ENCODE results near the gene GPR45.

DNA sequence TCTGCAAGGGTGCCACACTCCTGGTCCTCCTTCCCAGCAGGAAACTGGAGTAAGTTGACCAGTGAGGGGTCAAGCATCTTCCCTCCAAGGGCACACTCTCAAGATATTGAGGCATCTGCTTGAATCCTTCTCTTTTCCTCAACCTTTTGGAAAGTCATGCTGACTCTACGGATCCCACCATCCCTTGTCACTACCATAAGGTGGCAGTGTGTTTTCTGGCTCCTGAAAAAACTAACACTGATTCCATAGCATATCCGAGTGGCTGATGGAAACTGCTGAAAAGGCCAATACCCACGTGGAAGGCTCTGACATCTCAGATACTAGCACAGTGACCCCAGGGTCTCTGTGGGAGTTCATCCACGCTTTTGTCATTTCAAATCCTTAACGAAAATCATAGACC, 37.1 kb downstream of the GPR45 start:
- TF ChIP-seq, protein P1, sequence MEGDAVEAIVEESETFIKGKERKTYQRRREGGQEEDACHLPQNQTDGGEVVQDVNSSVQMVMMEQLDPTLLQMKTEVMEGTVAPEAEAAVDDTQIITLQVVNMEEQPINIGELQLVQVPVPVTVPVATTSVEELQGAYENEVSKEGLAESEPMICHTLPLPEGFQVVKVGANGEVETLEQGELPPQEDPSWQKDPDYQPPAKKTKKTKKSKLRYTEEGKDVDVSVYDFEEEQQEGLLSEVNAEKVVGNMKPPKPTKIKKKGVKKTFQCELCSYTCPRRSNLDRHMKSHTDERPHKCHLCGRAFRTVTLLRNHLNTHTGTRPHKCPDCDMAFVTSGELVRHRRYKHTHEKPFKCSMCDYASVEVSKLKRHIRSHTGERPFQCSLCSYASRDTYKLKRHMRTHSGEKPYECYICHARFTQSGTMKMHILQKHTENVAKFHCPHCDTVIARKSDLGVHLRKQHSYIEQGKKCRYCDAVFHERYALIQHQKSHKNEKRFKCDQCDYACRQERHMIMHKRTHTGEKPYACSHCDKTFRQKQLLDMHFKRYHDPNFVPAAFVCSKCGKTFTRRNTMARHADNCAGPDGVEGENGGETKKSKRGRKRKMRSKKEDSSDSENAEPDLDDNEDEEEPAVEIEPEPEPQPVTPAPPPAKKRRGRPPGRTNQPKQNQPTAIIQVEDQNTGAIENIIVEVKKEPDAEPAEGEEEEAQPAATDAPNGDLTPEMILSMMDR (conservative IDR thresholded peaks at IDR 0.05; ENCODE audit: low read depth, low read length), result no peak
- no peak for TF ChIP-seq EZH2 (IDR thresholded peaks at IDR 0.05; ENCODE audit: borderline replicate concordance, low read depth, low read length, poor library complexity, severe bottlenecking)
